ENCODE data around the gene HDAC3. TPM values are rescaled to one million over a fixed set of nuclear protein-coding genes. Genes with fewer than 3 reads are reported as not detected.

HDAC3 gene
- 10 to 100 TPM; 94.8 to 98.3 TPM for total RNA-seq

- POLR2A ChIA-PET: interaction anchor here (1.0 to 6.5 kb wide), 12 partner anchors 10 to 123 kb away, joined by 3 to 30 read pairs (median 10); partner anchors contain the start of genes DIAPH1 and FCHSD1
- DNase-seq (peak; percentile 94), ATAC-seq (peak; percentile 88)
- H3K4me1 Mint-ChIP-seq (ENCODE audit: low read depth): peaks cover 47% of the 10 kb centered on the region
- H3K27ac Mint-ChIP-seq: peak within 1 kb of the TSS; percentile 90
- H3K9me3 Mint-ChIP-seq: no peaks in the 10 kb centered on the region
- H3K4me3 Mint-ChIP-seq: peak within 1 kb of the TSS; percentile 86
- intact Hi-C loops (cut with micrococcal nuclease): loop anchor here (5.0 kb wide), 1 partner anchor 44 kb away; no protein-coding TSS in a partner anchor
- H3K36me3 Mint-ChIP-seq (ENCODE audit: low read depth): peaks cover 49% of the 10 kb centered on the region
- no peak for TF ChIP-seq CTCF (IDR thresholded peaks at IDR 0.05)
- no peaks in the 10 kb centered on the region for H3K27me3 Mint-ChIP-seq
- CTCF ChIA-PET: interaction anchor here (0.7 to 4.2 kb wide), 17 partner anchors 10 to 324 kb away, joined by 3 to 83 read pairs (median 10); partner anchors contain the start of genes DIAPH1, FCHSD1 and TAF7
Measured at GRCh38 chr5:141636413-141637122, at the start of gene HDAC3, which contains the start of gene RELL2. Gene HDAC3, minus strand, starts transcription at chr5:141636849. Its CDS starts 59 bp downstream, at chr5:141636790. Gene RELL2, plus strand, starts transcription at chr5:141636997. Its CDS starts 1,229 bp downstream, at chr5:141638226.

- ChIA-PET CTCF (interaction anchor here (3.2 to 6.3 kb wide), 2 partner anchors 8 to 275 kb away, joined by 19 to 85 read pairs; no protein-coding TSS in a partner anchor), POLR2A (no interaction called here)
- DNase-seq: no peak
- intact Hi-C loops (cut with micrococcal nuclease): no loop called here
- no peak for ATAC-seq
- Mint-ChIP-seq H3K36me3 (ENCODE audit: low read depth) (no peaks in the 10 kb centered on the region), H3K4me3 (no peak overlapping the region), H3K27me3 (no peaks in the 10 kb centered on the region), H3K9me3 (no peaks in the 10 kb centered on the region), H3K27ac (no peak overlapping the region), H3K4me1 (ENCODE audit: low read depth) (peaks cover 24% of the 10 kb centered on the region)
- TF ChIP-seq CTCF (IDR thresholded peaks at IDR 0.05): no peak
Measured at GRCh38 chr5:141685591-141685990, 48.9 kb upstream of the HDAC3 start.

GRCh38 chr5:141683596-141684141 lies 47.0 kb upstream of the HDAC3 start:
- no peaks in the 10 kb centered on the region for H3K36me3 Mint-ChIP-seq (ENCODE audit: low read depth)
- H3K27ac Mint-ChIP-seq: no peak overlapping the region
- ChIA-PET CTCF (interaction anchor here (0.5 to 6.3 kb wide), 12 partner anchors 10 to 285 kb away, joined by 3 to 85 read pairs (median 6); partner anchors contain the start of genes PCDH12, PCDHGA12 and RNF14), POLR2A (interaction anchor here (1.0 to 1.5 kb wide), 7 partner anchors 8 to 286 kb away, joined by 3 to 5 read pairs (median 4); no protein-coding TSS in a partner anchor)
- peaks cover 24% of the 10 kb centered on the region for H3K4me1 Mint-ChIP-seq (ENCODE audit: low read depth)
- no peaks in the 10 kb centered on the region for H3K27me3 Mint-ChIP-seq
- intact Hi-C loops (cut with micrococcal nuclease): no loop called here
- no peak for DNase-seq
- ATAC-seq: no peak
- no peak for TF ChIP-seq CTCF (IDR thresholded peaks at IDR 0.05)
- no peak overlapping the region for H3K4me3 Mint-ChIP-seq
- no peaks in the 10 kb centered on the region for H3K9me3 Mint-ChIP-seq

GRCh38 chr5:141681695-141682641 lies 45.3 kb upstream of the HDAC3 start, which contains the start of gene ARAP3:
Gene ARAP3, minus strand, starts transcription at chr5:141682230. Its CDS starts 1,744 bp downstream, at chr5:141680486.
- peak; percentile 73 for ATAC-seq
- no peak for TF ChIP-seq CTCF (IDR thresholded peaks at IDR 0.05)
- H3K36me3 Mint-ChIP-seq (ENCODE audit: low read depth): no peaks in the 10 kb centered on the region
- peak; percentile 54 for DNase-seq
- intact Hi-C loops (cut with micrococcal nuclease): no loop called here
- ChIA-PET CTCF (interaction anchor here (0.6 to 6.3 kb wide), 10 partner anchors 12 to 287 kb away, joined by 3 to 85 read pairs (median 8); partner anchors contain the start of genes PCDH12 and RNF14), POLR2A (interaction anchor here (0.8 to 1.5 kb wide), 4 partner anchors 10 to 28 kb away, joined by 3 to 5 read pairs (median 4); no protein-coding TSS in a partner anchor)
- H3K4me1 Mint-ChIP-seq (ENCODE audit: low read depth): peaks cover 24% of the 10 kb centered on the region
- H3K9me3 Mint-ChIP-seq: no peaks in the 10 kb centered on the region
- H3K4me3 Mint-ChIP-seq: peak within 1 kb of the TSS; percentile 72
- H3K27ac Mint-ChIP-seq: peak within 1 kb of the TSS; percentile 68
- H3K27me3 Mint-ChIP-seq: no peaks in the 10 kb centered on the region

Data from activated CD8-positive, alpha-beta T cell treated with anti-CD3 and anti-CD28 coated beads for 36 hours (primary cell).